COLO668 (cell line): ENCODE data around the gene RFPL2.

Source experiments
- DNase-seq: peaks from one replicate; lab custom pipeline; 2025; ENCODE audit not compliant: unreplicated experiment; lab: John Stamatoyannopoulos, UW

RFPL2 gene

DNA sequence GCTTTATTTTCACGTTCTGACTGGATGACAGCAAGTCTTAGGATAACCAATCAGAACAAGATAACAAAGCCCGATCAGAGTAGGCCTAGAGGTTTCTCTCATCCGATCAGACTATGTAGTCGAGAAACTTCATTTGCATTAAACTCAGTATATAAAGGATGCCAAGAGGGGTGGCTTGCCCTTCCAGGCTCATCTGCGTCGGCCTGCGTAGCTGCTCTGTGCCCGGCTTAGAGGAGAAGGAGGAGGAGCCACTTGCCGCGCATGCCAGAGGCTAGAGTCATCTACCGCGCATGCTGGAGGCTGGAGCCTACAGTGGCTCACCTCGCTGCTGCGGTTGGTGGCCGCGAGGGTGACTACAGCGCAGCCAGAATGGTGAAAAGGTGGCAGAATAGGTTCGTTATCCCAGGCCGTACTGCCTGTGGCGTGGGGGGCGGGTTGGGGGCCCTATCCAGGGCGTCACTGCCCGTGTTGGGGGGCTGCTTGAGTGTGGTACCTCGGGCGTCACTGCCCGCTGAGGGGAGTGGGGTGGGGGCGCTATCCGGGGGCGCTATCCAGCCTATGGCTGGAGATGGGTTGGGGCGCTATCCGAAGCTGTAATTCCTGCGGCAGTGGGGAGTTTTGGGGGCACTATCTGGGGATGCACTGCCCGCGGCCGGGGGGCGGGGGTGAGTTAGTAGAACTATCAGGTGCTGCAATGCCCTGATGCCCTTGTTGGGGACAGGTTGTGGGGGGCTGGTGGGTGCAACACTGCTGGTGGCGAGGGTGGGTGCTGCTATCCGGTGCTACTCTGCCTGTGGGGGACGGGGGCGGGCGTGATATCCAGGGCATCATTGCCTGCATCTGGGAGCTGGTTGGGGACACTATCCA, at the start of gene RFPL2:
Gene RFPL2, minus strand, starts transcription at position 218 of the 867 bp plus-strand sequence. CDS start 2,622 bp downstream, outside the sequence.
- peak; percentile 88 for DNase-seq

DNA sequence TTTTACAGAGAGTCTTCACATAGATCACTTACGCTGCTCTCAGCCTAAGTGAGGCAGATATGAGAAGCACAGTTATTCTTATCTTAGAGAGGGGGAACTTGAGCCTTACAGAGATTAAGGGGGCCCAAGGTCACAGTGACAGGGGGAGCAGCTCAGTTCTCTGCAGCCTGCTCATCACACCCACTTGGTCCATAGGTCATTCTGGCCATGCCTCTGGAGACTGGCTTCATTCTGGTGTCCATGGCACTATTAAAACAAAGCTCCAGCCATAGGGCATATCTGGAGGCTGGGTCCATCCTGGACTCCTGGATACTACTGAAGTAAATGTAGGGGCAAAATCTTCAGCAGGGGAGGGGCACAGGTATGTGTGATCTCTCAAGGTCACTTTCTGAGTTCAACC, 44.4 kb upstream of the RFPL2 start:
- DNase-seq = no peak

DNA sequence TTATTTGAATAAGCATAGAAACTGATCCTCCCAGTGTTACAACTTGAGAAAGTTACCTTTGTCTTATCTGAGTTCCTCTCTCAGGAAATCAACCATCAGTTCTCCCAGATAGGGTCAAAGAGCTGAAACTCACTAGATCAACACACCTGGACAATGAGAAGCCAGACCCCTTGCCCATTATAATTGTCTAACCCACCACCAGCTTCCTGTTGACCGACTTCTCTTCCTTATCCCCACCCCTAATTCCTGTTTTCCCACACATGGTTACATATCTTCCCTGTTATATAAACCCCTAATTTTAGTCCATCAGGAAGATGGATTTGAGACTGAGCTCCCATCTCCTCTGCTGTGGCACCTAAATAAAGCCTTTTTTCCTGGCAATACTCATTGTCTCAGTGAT, 43.4 kb upstream of the RFPL2 start:
- DNase-seq = no peak

DNA sequence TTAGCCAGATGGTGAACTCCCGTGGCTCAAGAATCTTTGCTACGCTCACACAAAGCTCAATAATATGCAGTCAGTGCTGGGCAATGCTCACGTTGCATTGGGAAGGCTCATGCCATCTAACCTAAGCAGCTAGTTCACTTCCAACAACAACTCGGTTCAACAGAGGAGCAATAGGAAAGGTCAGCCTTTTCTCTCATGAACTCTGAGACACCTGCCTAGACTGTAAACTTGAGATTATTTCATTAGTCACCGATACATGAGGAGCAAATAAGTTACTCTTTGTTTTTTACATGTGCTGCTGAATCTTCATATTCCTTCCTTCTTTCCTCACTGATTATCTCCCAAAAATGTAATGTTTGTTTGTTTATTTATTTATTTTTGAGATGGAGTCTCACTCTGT, 41.3 kb upstream of the RFPL2 start:
- no peak for DNase-seq

DNA sequence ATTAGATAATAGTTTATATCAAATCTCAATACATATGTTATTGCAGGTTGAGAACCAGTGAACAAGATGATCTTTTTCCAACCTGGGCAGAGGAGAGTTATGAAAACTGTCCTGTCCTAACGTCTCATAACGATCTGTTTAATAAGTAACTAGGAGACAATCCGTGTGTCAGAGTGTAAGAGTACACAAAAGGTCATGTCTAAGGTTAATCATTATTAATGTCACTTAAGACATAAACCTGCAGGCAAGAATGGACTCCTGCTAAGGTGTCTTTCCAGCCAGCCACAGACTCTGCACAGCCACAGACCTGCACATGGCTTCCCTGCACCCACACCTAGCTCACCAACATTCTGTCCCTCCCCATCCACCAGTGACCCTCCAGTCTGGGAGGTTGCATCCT, 40.2 kb upstream of the RFPL2 start:
- peak; percentile 5 for DNase-seq

DNA sequence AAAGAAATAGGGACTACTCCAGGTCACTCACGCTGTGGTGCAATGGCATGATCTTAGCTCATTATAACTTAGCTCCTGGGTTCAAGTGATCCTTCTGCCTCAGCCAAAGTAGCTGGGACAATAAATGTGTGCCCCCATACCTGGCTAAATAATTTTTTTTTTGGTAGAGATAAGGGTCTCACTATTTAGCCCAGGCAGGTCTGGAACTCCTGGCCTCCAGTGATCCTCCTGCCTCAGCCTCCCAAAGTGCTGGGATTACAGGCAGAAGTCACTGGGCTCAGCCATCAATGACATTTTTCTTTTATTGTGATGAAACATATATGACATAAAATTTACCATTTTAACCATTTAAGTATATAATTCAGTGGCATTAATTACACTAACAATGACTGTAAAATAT, 39.7 kb upstream of the RFPL2 start:
- no peak for DNase-seq

DNA sequence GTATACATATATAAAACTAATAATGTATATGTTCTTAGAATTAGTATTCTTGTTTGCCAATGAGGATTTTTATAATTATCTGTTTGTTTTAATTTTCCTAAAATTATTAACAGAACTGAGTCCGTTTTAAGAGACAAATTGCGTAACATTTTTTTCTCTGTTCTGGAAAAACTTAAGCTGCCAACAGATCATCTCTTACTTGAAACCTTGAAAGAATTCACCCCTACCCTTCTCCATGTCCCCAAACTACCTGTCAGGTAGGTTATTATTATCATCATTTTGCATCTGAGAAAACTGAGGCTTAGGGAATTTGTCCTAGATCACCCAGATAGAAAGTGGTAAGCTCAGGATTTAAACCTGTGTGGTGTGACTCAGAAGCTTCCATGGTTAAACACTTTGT, 35.6 kb upstream of the RFPL2 start:
- no peak for DNase-seq

DNA sequence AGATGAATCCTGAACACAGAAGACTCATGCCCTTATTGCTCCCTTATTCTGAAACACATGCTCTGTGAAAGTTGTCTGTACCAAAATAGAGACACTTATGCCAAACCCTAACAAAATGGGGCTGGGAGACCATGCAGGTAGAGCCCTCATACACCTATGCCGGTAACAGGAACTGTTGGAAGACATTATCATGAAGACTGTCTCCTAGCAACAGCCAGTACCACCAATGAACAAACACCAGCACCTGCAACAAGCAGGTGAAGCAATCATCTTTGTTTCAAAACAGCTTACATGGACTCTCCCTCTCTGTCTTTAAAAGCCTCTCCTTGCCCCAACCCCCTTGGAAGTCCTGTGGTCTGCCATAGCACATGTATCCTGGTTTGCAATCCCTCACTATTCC, 33.0 kb upstream of the RFPL2 start:
- peak; percentile 67 for DNase-seq

DNA sequence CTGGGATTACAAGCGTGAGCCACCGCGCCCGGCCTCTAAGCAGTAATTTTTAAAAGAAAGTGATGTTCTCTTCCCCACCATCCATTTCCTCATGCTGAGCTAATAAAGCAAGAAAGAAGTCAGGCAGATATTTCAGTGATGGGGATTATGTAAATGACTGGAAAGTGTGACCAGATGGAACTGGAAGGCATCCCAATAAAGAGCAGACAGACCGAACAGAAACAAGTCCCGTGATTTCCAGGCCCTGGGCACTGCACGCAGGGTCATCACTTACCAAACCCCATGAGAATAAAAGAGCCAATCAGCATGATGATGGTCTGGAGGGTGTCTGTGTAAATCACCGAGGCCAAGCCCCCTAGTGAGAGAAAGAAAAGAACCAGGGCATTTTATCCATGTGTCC, 32.1 kb upstream of the RFPL2 start:
- DNase-seq = no peak

DNA sequence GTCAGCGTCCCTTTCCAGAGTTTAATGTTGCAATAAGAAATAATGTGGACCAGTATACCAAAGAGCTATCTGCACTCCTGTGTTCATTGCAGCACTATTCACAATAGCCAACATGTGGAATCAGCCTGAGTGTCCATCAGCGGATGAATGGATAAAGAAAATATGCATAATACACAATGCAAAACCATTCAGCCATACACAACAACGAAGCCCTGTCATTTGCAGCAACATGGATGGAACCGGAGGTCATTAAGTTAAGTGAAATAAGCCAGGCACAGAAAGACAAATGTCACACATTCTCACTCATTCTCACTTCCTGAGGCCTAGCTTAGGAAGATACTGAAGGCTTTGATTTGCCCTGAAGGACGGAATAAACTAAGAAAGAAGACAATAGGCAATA, 28.2 kb upstream of the RFPL2 start:
- no peak for DNase-seq

DNA sequence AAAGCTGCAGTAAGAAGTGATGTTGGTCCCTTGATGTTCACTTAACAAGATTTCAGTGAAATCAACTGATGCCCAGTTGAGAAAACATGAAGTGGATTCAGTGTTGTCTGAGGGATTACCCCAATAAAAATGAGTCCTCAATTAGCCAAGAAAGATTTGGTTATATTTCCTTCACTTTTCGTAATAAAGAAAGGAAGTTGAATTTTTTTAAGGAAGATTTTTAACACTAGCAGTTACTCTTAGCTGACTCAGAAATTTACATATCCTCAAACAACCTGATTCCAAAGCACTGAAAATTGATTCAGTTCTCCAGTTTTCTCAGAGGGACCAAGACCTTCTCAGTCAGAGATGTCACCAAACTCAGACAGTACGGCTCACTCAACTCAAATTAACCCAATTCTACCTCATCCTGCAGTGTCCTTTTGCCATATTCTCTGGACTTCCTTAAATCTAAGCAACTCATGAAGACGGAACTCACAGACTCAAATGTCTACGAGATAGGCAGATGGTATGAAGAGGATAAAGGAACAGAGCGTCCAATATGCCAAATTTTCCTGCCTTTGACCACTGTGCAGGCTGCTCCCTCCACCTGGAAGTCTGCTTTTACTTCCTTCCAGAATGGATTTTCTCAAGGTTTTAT, 27.4 kb upstream of the RFPL2 start:
- no peak for DNase-seq

DNA sequence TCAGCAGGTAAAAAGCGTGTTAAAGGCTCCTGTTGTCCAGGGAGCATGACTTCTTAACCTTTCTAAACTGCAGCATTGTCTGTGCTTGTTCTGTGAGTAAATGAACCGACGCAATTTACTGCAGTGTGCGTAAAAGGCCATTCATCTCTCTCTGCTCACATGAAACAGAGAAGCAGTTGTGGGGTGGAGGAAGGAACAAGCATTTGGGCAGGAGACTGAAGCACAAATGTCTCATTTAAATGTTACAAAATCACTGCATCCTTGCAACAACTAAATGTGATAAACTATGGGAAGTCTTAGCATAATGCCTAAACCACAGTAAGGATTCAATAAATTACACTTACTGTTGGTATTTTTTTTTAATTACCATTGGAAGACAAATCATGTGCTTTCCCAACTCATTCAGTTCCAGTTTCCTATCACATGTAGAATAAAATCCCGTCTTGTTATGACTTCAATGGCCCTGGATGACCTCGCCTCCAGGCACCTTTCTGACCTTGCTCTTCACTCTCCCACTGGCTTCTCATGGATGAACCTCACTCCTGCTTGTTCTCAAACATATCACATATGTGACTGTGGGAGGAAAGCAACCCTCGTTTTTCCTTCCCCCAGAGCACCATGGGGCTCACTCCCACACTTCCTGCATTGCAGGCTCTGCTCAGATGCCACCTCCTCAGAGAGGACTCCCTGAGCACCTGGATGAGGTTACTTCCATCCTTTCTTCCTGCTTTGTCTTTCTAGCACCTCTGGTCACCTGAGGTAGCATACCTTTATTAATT, 21.6 kb upstream of the RFPL2 start:
- DNase-seq = no peak

DNA sequence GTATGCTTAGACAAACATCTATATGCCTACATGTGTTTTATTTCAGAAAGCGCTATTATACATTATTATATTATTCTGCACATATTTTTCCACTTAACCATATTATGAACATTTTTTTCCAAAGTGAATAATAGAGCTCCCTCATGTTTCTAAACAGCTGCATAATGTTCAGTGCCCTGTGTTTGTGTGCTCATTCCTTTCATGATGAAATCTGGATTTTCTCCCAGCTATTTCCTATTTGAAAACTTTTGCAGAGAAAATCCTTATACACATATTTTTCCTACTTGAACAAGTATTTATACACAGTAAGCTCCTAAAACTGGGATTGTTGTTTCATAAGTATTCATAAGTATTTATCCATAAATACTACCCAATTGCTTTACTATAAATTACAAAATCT, 18.1 kb upstream of the RFPL2 start:
- DNase-seq = no peak

DNA sequence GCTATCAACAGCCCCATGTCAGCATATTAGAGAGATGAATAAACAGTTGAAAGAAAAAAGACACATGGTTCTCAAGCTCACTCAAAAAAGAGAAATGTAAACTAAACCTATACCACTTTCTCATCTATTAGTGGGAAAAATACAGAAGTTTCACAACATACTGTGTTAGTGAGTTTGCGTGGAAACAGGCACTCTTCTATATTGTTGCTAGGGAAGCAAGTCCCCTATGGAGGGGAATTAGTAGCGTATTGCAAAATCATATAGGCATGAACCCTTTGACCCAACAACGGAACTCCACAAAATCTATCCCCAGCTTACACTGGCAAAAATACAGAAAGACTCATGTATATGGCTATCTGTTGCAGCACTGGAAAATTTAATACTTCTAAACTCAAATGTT, 14.2 kb upstream of the RFPL2 start:
- DNase-seq = no peak

DNA sequence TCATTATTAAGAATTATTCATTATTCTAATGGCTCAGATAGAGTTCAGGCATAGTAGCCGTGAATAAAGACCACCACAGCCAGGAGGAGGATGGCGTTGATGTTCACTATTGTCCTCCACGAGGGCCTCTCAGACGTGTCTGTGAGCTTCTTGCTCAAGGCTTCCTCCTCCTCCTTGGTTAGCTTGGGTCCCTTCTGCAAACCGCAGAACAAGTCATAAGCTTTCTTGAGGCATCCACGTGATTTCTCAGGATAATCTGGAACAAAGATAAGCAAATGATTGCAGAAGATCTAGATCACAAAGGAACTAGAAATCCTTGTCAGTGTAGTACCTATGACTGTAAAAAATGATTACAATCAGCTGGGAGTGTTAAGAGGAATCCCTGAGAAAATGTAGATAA, 13.6 kb upstream of the RFPL2 start:
- no peak for DNase-seq

DNA sequence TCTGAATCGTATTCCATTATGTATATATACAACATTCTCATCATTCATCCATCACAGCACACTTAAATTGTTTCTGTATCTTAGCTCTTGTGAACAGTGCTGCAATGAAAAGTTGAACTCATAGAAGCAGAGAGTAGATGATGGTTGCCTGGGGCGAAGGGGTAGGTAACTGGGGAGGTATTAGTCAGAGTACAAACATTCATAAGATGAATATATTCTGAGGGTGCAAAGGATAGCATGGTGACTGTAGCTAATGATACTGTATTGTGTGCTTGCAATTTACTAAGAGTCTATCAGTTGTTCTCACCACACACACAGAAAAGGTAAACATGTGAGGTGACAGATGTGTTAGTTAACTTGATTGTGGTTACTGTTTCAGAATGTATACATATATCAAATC, 12.6 kb upstream of the RFPL2 start:
- no peak for DNase-seq

DNA sequence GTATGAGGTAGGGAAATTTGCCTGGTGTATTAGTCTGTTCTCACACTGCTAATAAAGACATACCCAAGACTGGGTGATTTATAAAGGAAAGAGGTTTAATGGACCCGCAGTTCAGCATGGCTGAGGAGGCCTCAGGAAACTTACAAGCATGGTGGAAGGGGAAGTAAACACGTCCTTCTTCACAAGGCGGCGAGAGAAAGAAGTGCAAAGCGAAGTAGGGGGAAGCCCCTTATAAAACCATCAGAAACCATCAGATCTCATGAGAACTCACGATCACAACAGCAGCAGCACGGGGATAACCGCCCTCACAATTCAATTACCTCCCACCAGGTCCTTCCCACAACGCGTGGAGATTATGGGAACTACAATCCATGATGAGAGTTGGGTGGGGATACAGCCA, 12.0 kb upstream of the RFPL2 start:
- no peak for DNase-seq

DNA sequence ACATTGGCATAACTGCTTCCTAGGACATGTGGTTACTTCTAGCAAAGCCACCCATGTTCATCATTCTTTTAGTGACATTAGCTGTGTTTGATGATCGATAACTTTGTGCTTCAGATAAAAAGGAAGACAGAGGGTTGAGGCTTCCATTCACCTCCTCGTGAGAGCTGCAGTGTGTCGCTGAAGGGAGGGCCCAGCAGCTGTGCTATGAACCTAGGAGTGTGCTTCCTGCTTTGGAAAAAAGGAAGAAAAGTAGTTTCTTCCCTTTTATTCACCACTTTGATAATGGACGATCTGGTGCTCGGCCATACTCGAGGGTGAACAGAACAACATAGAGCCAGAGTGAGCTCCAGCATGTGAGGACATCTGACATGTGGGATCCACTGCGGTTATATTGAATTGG, 6.1 kb upstream of the RFPL2 start:
- DNase-seq = no peak

DNA sequence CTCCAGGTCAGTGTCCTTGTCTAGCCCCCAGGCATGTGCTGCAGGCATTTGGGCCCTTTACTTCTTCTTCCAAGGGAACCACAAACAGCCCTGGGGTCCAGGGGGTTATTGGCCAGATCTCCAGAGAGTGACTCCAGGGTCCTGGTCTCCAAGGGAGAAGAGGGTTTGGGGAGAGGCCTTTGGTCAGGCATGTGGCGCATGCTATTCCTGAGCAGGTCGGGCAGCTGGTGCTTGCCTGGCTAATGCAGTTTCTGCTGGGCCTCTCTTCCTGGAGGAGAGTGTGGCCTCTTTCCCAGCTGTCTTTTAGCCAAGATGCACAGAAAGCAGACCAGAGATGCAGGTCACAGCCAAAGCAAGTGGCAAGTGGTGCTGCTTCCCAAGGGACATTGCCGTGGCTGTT, 3.8 kb upstream of the RFPL2 start:
- DNase-seq = no peak

DNA sequence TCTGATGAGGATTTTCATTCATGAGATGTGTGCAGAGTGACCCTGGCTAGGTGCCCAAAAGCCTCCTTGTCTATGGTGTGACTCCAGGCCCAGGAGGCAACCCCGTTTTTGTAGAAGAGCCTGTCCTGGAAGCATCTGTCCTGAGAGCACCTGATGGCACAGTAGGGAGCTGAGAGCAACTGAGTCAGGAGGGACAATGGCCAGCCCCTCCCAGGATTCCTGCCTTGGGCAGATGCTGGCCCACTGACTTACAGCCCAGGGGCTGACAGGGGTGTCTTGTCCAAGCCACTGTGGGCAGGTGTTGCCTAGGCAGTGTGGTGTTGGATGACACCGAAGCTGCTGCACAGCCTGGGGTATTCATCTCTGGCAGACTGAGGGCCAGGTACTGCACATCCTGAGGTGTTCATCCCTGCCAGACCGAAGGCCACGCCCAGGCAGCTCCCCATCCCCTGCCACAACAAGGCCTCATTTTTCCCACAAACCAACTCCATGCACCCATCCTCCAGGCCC, 3.2 kb upstream of the RFPL2 start:
- no peak for DNase-seq
